ENCODE measurements around the gene RAPGEF2. TPM values are rescaled to one million over a fixed set of nuclear protein-coding genes. Genes with fewer than 3 reads are reported as not detected.

The RAPGEF2 gene
- total RNA-seq, 1 experiment from 2014 or later: 37.1 TPM

- H3K9ac ChIP-seq (ENCODE audit: extremely low read depth, insufficient read length, low read length): peak overlapping the region; percentile 5
- peak overlapping the region; percentile 11 to 69; a peak in 3 of 5 replicates for H3K4me3 Mint-ChIP-seq
Observed at GRCh38 chr4:159175989-159176375, 73.1 kb downstream of the RAPGEF2 start.

More at GRCh38 chr4:159175989-159176375, 73.1 kb downstream of the RAPGEF2 start:
- H4K20me1 ChIP-seq (ENCODE audit: control insufficient read depth, insufficient read depth, insufficient read length): no peaks in the 10 kb centered on the region
- no peak overlapping the region for H3K4ac ChIP-seq (ENCODE audit: low read depth, low read length)
- no peaks in the 10 kb centered on the region for H3K9me3 Mint-ChIP-seq
- no peak overlapping the region for H2AK5ac ChIP-seq (ENCODE audit: insufficient read length, low read length)
- H2BK12ac ChIP-seq (ENCODE audit: insufficient read length, low read depth, low read length): no peak overlapping the region
- H3K27ac ChIP-seq (ENCODE audit: insufficient read length, low read depth, low read length): peak overlapping the region; percentile 46
- no peak overlapping the region for H3K14ac ChIP-seq (ENCODE audit: insufficient read depth, low read length)
- H3K4me2 ChIP-seq (ENCODE audit: insufficient read depth, insufficient read length, low read length): peak overlapping the region; percentile 38
- H3K36me3 Mint-ChIP-seq (ENCODE audit: insufficient read depth in 1 of 3, low read depth in 3 of 3): no peaks in the 10 kb centered on the region
- H3K79me1 ChIP-seq (ENCODE audit: insufficient read depth, low read depth, low read length, poor library complexity, severe bottlenecking): peaks cover 3% of the 10 kb centered on the region
- TF ChIP-seq, protein P1, sequence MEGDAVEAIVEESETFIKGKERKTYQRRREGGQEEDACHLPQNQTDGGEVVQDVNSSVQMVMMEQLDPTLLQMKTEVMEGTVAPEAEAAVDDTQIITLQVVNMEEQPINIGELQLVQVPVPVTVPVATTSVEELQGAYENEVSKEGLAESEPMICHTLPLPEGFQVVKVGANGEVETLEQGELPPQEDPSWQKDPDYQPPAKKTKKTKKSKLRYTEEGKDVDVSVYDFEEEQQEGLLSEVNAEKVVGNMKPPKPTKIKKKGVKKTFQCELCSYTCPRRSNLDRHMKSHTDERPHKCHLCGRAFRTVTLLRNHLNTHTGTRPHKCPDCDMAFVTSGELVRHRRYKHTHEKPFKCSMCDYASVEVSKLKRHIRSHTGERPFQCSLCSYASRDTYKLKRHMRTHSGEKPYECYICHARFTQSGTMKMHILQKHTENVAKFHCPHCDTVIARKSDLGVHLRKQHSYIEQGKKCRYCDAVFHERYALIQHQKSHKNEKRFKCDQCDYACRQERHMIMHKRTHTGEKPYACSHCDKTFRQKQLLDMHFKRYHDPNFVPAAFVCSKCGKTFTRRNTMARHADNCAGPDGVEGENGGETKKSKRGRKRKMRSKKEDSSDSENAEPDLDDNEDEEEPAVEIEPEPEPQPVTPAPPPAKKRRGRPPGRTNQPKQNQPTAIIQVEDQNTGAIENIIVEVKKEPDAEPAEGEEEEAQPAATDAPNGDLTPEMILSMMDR (conservative IDR thresholded peaks at IDR 0.05): no peak
- no peak overlapping the region for H2BK120ac ChIP-seq (ENCODE audit: low read depth, low read length, poor library complexity, severe bottlenecking)
- DNase-seq: no peak
- H3K27ac Mint-ChIP-seq: peak overlapping the region; percentile 79 to 98 (median 84)
- no peak overlapping the region for H2BK15ac ChIP-seq (ENCODE audit: low read depth, low read length)
- H3K27me3 Mint-ChIP-seq (ENCODE audit: low read depth): no peaks in the 10 kb centered on the region
- H4K8ac ChIP-seq (replicated peaks; ENCODE audit: insufficient read length, low read depth, low read length): no peak overlapping the region
- H4K91ac ChIP-seq (ENCODE audit: insufficient read length, low read depth, low read length): no peak overlapping the region
- WGBS (ENCODE audit: extremely low coverage, insufficient read length, low lambda C conversion rate): no CpG with 5 or more reads among the region's 4 CpGs
- H3K18ac ChIP-seq (ENCODE audit: insufficient read length, low read depth, low read length): no peak overlapping the region
- no peaks in the 10 kb centered on the region for H3K9me3 ChIP-seq (ENCODE audit: control insufficient read depth, low read depth, low read length)
- no peak overlapping the region for H3K56ac ChIP-seq (ENCODE audit: insufficient read length, low read depth, low read length)
- H4K5ac ChIP-seq (ENCODE audit: insufficient read length, low read depth, low read length): no peak overlapping the region
- no peak overlapping the region for H3K23ac ChIP-seq (ENCODE audit: insufficient read length, low read depth, low read length)
- H3K27me3 ChIP-seq (ENCODE audit: insufficient read depth, low read length): no peaks in the 10 kb centered on the region
- peaks cover 12% of the 10 kb centered on the region; the same call in 1 of the 2 replicates for H3K79me2 ChIP-seq (ENCODE audit: insufficient read depth, low read length)
- no peak overlapping the region for H2BK20ac ChIP-seq (ENCODE audit: low read depth, low read length, poor library complexity, severe bottlenecking)
- H3K4me1 ChIP-seq (ENCODE audit: insufficient read depth, low read length): peaks cover 15% of the 10 kb centered on the region
- peaks cover 47 to 60% of the 10 kb centered on the region in 2 experiments for H3K4me1 Mint-ChIP-seq
- no peak overlapping the region for H2AFZ ChIP-seq (ENCODE audit: low read length)
- no peak overlapping the region for H2BK5ac ChIP-seq (ENCODE audit: insufficient read length, low read length)
- H3K23me2 ChIP-seq (ENCODE audit: insufficient read length, low read depth, low read length, poor library complexity, severe bottlenecking): no peaks in the 10 kb centered on the region
- H3T11ph ChIP-seq (ENCODE audit: low read length): no peak overlapping the region
